Measurements from ENCODE around the gene GRM7. TPM values are rescaled to one million over a fixed set of nuclear protein-coding genes. Genes with fewer than 3 reads are reported as not detected.

The GRM7 gene
- total RNA-seq, 2 experiments from 2014 or later = not detected

DNA sequence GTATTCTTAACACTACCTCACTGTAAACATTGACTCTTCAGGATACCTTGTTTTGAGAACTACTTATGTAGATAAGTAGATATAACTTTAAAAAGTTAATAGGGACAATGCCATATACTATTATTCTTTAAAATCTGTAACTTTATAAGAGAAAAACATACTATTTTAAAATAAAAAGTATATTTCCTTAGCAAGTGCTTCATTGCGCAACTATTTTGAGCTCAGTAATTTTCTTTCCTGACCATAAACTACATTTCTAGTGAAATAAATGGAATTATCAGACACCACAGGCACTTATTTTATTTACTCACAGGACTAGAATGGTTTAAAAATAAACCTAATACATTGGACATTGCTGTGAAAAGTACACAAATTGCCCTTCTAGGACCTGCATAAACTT, 876.3 kb downstream of the GRM7 start:
- DNase-seq = no peak
- Mint-ChIP-seq H3K4me3 (no peak overlapping the region), H3K27me3 (no peaks in the 10 kb centered on the region), H3K4me1 (no peaks in the 10 kb centered on the region), H3K36me3 (ENCODE audit: low read depth) (no peaks in the 10 kb centered on the region), H3K27ac (no peak overlapping the region), H3K9me3 (no peaks in the 10 kb centered on the region)
- ChIA-PET POLR2A (no interaction called here), CTCF (no interaction called here)

DNA sequence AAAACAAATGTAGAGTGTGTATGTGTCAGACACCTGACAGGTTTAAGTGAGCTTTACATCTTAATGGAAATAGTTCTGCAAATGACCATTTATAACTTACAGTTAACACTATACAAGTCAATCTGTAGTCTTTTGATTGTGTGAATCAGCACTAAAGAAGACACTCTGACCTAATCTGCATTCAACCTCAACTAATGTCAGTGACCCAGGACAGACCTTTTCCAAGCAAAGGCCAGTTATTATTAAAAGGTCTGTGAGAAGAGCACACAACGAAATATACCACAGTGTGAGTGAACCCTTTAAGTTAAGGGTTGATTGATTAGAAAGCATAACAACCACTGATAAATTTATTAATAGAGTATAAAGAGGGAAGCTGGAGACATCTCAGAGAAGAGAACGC, 878.8 kb downstream of the GRM7 start:
- Mint-ChIP-seq H3K9me3 (no peaks in the 10 kb centered on the region), H3K27ac (no peak overlapping the region), H3K4me1 (no peaks in the 10 kb centered on the region), H3K4me3 (no peak overlapping the region), H3K36me3 (ENCODE audit: low read depth) (no peaks in the 10 kb centered on the region), H3K27me3 (no peaks in the 10 kb centered on the region)
- ChIA-PET CTCF (no interaction called here), POLR2A (no interaction called here)
- DNase-seq = no peak

DNA sequence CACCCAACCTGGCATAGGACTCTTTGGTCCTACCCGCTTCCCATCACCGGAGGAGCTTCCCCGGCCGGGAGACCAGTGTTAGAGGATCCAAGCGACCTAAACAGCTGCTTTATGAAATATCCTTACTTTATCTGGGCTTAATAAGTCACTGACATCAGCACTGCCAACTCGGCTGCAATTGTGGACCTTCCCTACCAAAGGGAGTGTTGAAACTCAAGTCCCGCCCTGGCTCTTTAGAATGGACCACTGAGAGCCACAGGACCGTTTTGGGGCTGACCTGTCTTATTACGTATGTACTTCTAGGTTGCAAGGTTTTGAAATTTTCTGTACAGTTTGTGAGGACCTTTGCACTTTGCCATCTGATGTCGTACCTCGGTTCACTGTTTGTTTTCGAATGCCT, 879.5 kb downstream of the GRM7 start:
- Mint-ChIP-seq H3K27ac (no peak overlapping the region), H3K9me3 (no peaks in the 10 kb centered on the region)
- POLR2A ChIA-PET = no interaction called here

DNA sequence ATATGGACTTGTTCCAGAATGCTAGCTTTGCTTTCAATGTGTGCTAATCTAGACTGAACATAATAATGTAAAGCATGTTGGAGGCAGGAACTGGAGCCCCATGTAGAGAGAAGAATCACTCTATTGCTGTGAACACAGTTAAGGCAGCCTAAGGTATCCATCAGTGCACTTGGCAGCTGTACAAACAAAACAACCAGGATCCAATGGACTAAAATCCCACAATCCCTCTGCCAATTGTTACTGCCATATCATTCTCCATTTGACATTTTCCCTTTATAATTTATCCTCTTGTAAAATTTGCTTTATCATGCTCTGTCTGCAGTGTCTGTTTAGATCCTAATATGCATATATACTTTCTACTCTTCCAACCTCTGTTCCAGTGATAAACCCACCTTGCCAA, 883.9 kb downstream of the GRM7 start:
- POLR2A ChIA-PET = no interaction called here
- H3K36me3 Mint-ChIP-seq (ENCODE audit: low read depth) = no peaks in the 10 kb centered on the region
- no peak overlapping the region for H3K27ac Mint-ChIP-seq
- H3K9me3 Mint-ChIP-seq = no peaks in the 10 kb centered on the region
- no peak for DNase-seq
- H3K4me1 Mint-ChIP-seq = no peaks in the 10 kb centered on the region
- CTCF ChIA-PET = no interaction called here
- H3K4me3 Mint-ChIP-seq = no peak overlapping the region
- H3K27me3 Mint-ChIP-seq = no peaks in the 10 kb centered on the region

More for the DNA sequence above, 879.5 kb downstream of the GRM7 start:
- CTCF ChIA-PET = no interaction called here
- H3K36me3 Mint-ChIP-seq (ENCODE audit: low read depth) = no peaks in the 10 kb centered on the region
- H3K4me1 Mint-ChIP-seq = no peaks in the 10 kb centered on the region
- DNase-seq = no peak
- H3K27me3 Mint-ChIP-seq = no peaks in the 10 kb centered on the region
- H3K4me3 Mint-ChIP-seq = no peak overlapping the region

DNA sequence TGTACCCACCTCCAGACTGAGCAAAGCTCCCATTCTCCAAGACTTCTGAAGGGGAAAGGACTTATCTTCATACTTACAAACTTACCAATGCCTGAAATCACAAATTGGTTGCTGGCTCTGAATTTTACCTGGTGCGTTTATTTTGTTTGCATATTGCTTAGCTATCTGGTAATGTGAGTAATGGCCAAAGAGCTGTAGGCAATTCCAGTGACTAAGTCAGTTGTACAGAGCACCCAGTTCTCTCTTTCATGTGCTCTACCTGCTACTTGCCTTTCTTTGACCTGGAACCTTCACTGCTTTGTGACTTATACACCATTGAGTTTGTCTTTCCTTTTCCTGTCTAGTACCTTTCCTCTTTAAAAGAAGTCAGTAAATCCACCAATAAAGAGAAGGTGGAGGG, 884.8 kb downstream of the GRM7 start:
- POLR2A ChIA-PET = no interaction called here
- DNase-seq = no peak
- no peaks in the 10 kb centered on the region for H3K4me1 Mint-ChIP-seq
- no peak overlapping the region for H3K4me3 Mint-ChIP-seq
- CTCF ChIA-PET = no interaction called here
- H3K27me3 Mint-ChIP-seq = no peaks in the 10 kb centered on the region
- no peaks in the 10 kb centered on the region for H3K36me3 Mint-ChIP-seq (ENCODE audit: low read depth)
- H3K27ac Mint-ChIP-seq = no peak overlapping the region
- no peaks in the 10 kb centered on the region for H3K9me3 Mint-ChIP-seq

DNA sequence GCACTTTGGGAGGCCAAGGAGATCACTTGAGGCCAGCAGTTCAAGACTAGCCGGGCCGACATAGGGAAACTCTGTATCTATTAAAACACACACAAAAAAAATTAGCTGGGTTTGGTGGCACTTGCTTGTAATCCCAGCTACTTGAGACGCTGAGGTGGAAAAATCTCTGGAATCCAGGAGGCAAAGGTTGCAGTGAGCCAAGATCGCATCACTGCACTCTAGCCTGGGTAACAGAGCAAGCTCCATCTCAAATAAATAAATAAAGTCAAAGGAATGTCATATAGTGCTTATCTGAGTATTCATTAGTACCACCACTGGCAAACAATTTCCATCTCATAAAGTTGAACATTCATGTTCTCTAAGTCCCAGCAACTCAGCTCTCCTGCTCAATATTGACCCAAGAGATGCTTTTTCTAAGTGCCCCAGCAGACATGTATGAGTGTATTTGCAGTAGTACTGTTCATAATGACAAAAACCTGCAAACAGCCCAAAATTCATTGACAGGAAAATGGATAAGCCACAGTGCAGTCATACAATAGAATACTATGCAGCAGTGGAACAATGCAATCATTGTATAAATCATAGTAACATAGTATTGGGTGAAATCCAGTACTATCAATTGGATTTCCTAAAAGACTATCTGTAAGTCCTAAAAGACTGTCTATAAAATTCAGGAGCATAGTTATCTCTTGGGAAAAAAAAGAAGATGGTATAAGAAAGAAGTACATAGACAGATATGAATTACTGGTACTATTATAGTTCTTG, 889.2 kb downstream of the GRM7 start:
- Mint-ChIP-seq H3K36me3 (ENCODE audit: low read depth) (no peaks in the 10 kb centered on the region), H3K27ac (no peak overlapping the region), H3K4me1 (no peaks in the 10 kb centered on the region), H3K9me3 (no peaks in the 10 kb centered on the region), H3K27me3 (no peaks in the 10 kb centered on the region), H3K4me3 (no peak overlapping the region)
- no peak for DNase-seq
- POLR2A ChIA-PET = no interaction called here
- CTCF ChIA-PET = no interaction called here

DNA sequence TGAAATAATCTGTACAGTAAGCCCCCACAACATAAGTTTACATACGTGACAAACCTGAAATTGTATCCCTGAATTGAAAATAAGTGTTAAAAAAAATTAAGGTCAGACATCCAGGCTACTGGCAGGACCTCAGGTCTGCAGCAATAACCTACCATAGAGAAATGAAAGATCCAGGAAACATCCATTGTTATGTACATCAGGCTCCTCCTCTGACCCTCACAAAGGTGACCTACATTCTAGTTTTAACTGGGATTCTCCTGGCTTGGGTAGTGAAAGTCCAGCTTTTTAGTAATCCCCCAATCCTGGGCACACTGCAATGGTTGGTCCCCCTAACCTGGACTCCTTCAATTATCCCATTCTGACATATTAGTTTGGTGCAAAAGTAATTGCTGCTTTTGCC, 891.1 kb downstream of the GRM7 start:
- no peaks in the 10 kb centered on the region for H3K36me3 Mint-ChIP-seq (ENCODE audit: low read depth)

DNA sequence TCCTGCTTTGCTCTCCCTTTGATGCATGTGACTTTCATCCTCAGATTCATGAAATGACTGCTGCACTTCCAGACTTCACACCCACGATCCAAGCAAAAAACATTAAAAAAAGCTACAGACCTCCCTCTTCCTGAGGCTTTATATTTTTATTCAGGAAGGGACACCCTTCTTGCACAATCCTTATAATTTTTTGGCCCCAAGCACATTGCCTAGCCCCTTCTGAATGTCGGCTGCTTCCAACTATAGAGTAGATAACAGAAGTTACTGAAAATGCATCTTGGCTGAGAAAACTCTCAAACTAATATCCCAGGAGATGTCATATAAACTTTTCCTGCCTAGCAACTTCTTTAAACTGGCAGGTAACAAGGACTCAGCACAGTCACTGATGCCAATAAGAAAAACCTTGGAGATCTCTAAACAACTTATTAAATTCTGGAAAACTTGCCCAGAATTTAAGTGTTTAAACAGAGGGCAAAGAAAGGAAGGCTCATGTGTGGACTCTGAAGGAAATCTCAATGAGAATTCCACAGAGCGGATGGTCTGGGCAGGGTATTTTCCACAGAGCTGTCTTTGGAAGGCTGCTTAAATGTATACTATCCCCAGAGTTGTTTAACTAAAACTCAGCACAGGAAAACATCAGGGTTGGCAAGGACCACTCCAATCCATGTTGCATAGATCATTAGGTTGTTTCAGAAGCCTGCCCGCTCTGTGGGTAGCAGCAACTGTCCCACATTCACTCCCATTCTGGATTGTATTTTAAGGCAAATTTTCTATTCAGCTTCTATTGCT, 893.9 kb downstream of the GRM7 start:
- no peak overlapping the region for H3K4me3 Mint-ChIP-seq
- peaks cover 2% of the 10 kb centered on the region for H3K9me3 Mint-ChIP-seq
- CTCF ChIA-PET = no interaction called here
- DNase-seq = no peak
- POLR2A ChIA-PET = no interaction called here
- no peaks in the 10 kb centered on the region for H3K4me1 Mint-ChIP-seq
- no peak overlapping the region for H3K27ac Mint-ChIP-seq
- no peaks in the 10 kb centered on the region for H3K36me3 Mint-ChIP-seq (ENCODE audit: low read depth)
- no peaks in the 10 kb centered on the region for H3K27me3 Mint-ChIP-seq

More for the DNA sequence above, 891.1 kb downstream of the GRM7 start:
- Mint-ChIP-seq H3K4me1 (no peaks in the 10 kb centered on the region), H3K4me3 (no peak overlapping the region), H3K9me3 (peaks cover 2% of the 10 kb centered on the region), H3K27ac (no peak overlapping the region), H3K27me3 (no peaks in the 10 kb centered on the region)
- DNase-seq = no peak
- POLR2A ChIA-PET = no interaction called here
- CTCF ChIA-PET = no interaction called here

DNA sequence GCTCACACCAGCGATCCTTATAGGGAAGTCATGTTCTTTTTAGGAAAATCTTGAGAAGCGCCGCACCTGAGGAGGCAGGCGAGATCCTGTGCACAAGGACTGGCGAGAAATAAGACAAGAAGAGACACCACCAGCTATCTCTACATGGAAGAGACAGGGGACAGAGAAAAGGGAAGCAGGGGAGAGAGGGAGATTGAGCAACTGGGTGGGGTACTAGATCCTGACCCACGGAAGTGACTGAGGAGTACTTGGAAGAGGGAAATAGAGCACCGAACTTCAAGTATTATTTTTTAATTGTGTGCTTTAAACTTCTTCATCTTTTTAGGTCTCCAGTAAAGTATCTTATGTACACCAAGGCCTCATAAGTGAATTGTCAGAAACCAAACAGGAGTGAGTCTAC, 898.7 kb downstream of the GRM7 start:
- Mint-ChIP-seq H3K4me3 (no peak overlapping the region), H3K27me3 (no peaks in the 10 kb centered on the region), H3K9me3 (peaks cover 4% of the 10 kb centered on the region), H3K4me1 (no peaks in the 10 kb centered on the region), H3K27ac (no peak overlapping the region), H3K36me3 (ENCODE audit: low read depth) (no peaks in the 10 kb centered on the region)
- ChIA-PET CTCF (no interaction called here), POLR2A (no interaction called here)
- DNase-seq = no peak

DNA sequence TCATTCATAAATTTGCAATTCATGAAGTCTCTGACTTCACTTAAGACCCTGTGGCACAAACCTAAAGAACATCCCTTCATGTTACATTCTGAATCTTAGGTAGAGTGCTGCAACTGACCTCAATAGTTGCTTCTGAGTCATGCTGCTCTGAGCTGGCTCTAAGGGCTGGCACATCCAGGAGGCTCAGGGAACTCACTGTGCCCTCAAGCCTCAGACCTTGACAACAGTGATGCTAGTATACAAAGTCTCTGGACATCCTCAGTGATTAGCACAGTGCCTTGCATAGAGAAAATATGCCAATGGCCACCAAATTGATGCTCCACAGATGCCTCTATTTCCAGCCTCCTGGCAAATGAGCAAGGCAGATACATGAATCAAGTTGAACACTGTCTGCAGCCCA, 899.8 kb downstream of the GRM7 start:
- no peak overlapping the region for H3K27ac Mint-ChIP-seq
- CTCF ChIA-PET = no interaction called here
- H3K9me3 Mint-ChIP-seq = peaks cover 4% of the 10 kb centered on the region
- no peak overlapping the region for H3K4me3 Mint-ChIP-seq
- H3K4me1 Mint-ChIP-seq = no peaks in the 10 kb centered on the region
- H3K36me3 Mint-ChIP-seq (ENCODE audit: low read depth) = no peaks in the 10 kb centered on the region
- no peaks in the 10 kb centered on the region for H3K27me3 Mint-ChIP-seq
- DNase-seq = no peak
- POLR2A ChIA-PET = no interaction called here

DNA sequence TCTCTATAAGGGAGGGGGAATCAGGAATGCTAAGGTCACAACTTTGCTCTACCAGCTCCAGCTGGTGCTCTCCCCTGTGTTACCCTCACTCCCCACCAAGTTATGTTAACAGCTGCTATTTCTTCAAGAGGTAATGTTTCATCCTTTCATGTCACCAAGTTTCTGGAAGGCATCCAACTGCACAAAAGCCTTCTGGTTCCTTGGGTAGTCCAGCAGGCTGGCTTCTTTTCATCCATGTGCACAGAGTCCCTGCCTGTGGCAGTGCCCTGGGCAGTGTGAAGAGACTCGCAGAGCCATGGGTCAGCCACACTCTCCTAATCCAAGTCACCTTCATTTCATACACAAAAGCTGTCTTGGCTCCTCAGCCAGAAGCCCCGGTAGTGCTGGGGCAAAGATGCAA, 903.2 kb downstream of the GRM7 start:
- Mint-ChIP-seq H3K27me3 (no peaks in the 10 kb centered on the region), H3K9me3 (peaks cover 6% of the 10 kb centered on the region), H3K4me3 (no peak overlapping the region), H3K36me3 (ENCODE audit: low read depth) (no peaks in the 10 kb centered on the region), H3K4me1 (no peaks in the 10 kb centered on the region), H3K27ac (no peak overlapping the region)
- CTCF ChIA-PET = no interaction called here
- POLR2A ChIA-PET = no interaction called here
- DNase-seq = no peak

DNA sequence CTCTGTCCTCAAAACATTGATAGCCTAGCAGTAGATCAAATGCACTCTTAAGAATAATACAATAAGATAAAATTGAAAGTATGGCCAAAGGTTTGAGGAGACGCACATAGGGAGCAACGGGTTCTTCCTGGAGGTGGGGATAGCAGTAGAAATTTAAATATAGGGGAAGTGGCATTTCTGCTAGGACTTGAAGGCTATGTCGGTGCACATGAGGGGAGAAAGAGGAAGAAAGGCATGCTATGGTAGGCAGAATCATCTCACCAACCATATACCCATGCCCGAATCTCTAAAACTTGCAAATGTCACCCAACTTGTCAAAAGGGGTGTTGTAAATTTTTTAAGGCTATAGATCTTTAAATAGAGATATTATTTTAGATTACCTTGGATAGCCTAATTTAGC, 905.6 kb downstream of the GRM7 start:
- no peaks in the 10 kb centered on the region for H3K4me1 Mint-ChIP-seq
- H3K27ac Mint-ChIP-seq = no peak overlapping the region
- DNase-seq = no peak
- ChIA-PET POLR2A (no interaction called here), CTCF (no interaction called here)
- H3K36me3 Mint-ChIP-seq (ENCODE audit: low read depth) = no peaks in the 10 kb centered on the region
- no peak overlapping the region for H3K4me3 Mint-ChIP-seq
- H3K27me3 Mint-ChIP-seq = no peaks in the 10 kb centered on the region
- H3K9me3 Mint-ChIP-seq = peaks cover 4% of the 10 kb centered on the region

DNA sequence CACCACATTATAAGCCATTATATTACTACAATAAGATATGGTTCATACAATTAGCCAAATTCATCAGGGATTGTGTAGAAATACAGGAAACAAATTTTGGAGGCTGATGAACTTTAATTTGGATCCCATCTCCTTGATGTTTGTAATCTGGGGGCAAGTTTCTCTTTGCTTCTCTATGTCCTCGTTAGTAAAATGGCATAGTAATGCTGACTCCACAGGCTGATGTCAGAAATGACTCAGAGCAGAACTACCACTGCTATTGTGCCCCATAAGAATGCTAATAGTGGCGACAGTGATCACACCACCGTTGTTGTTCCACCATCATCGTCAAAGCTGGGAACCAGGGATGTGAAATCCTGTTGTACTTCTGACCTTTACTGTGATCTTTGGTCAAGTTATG, 918.4 kb downstream of the GRM7 start:
- no peak for DNase-seq
- H3K36me3 Mint-ChIP-seq (ENCODE audit: low read depth) = no peaks in the 10 kb centered on the region
- CTCF ChIA-PET = no interaction called here
- no peaks in the 10 kb centered on the region for H3K4me1 Mint-ChIP-seq
- no peak overlapping the region for H3K4me3 Mint-ChIP-seq
- H3K9me3 Mint-ChIP-seq = no peaks in the 10 kb centered on the region
- no peak overlapping the region for H3K27ac Mint-ChIP-seq
- H3K27me3 Mint-ChIP-seq = no peaks in the 10 kb centered on the region
- POLR2A ChIA-PET = no interaction called here

DNA sequence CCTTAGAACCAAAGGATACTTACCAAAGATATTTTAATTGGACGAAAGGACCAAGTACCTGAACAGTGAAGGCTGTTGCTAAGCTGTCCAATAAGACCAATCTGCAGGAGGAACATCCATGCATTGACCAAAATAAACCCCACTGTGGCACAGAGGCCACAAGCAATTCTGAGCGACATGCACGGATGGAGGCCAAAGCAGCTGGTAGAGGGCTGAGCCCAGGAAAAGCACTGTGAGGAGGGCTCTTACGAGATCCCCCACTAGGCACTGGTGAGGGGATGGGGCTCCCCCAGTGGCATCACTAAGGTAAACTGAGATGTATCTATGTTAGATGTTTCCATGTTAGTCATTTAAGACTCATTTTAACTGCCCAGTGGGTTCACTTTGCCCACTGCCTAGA, 920.5 kb downstream of the GRM7 start:
- no peaks in the 10 kb centered on the region for H3K36me3 Mint-ChIP-seq (ENCODE audit: low read depth)
- ChIA-PET CTCF (no interaction called here), POLR2A (no interaction called here)
- no peak overlapping the region for H3K4me3 Mint-ChIP-seq
- H3K27ac Mint-ChIP-seq = no peak overlapping the region
- H3K9me3 Mint-ChIP-seq = peaks cover 2% of the 10 kb centered on the region
- no peaks in the 10 kb centered on the region for H3K4me1 Mint-ChIP-seq
- H3K27me3 Mint-ChIP-seq = no peaks in the 10 kb centered on the region
- DNase-seq = no peak
